GM12892 (cell line): ENCODE results near the gene CARD9.

Experiments used
- DNase-seq: peaks from one replicate; pipeline ENCODE4 v3.0.0; 2011; ENCODE audit not compliant: insufficient read length
- FAIRE-seq: peaks from 2 replicates; lab custom pipeline; 2011; peaks lifted over from hg19 to GRCh38; lab: Jason Lieb, UNC
- POLR2A ChIP-seq: IDR thresholded peaks from 2 replicates; pipeline ENCODE4 v1.6.1; 2011; ENCODE audit warnings: low read depth, low read length, control low read depth
- POLR2AphosphoS5 ChIP-seq: IDR thresholded peaks from 2 replicates; pipeline ENCODE4 v1.6.1; 2011; ENCODE audit warnings: low read depth, low read length, control low read depth
- TAF1 ChIP-seq: IDR thresholded peaks from 2 replicates; pipeline ENCODE4 v1.6.1; 2011; ENCODE audit warnings: low read depth, mild to moderate bottlenecking, control low read depth, low read length, borderline replicate concordance

CARD9 gene

GRCh38 chr9:136347472-136348256 is 25.8 kb downstream of the CARD9 start:
- FAIRE-seq = no peak
- DNase-seq = no peak
- TF ChIP-seq POLR2A = no peak

- FAIRE-seq = no peak
- TF ChIP-seq POLR2AphosphoS5 (no peak), POLR2A (no peak), TAF1 (no peak)
Measured at GRCh38 chr9:136346927-136347465, 26.5 kb downstream of the CARD9 start.

GRCh38 chr9:136346157-136346481 is 27.4 kb downstream of the CARD9 start:
- no peak for FAIRE-seq
- DNase-seq = no peak
- TF ChIP-seq POLR2AphosphoS5 = no peak
- no peak for TF ChIP-seq TAF1
- no peak for TF ChIP-seq POLR2A

More at GRCh38 chr9:136346927-136347465, 26.5 kb downstream of the CARD9 start:
- no peak for DNase-seq

- DNase-seq (no peak), FAIRE-seq (no peak)
- TF ChIP-seq POLR2AphosphoS5 (no peak), TAF1 (no peak), POLR2A (no peak)
Measured at GRCh38 chr9:136345281-136346156, 27.9 kb downstream of the CARD9 start.

GRCh38 chr9:136344544-136345280 is 28.8 kb downstream of the CARD9 start:
- DNase-seq (no peak), FAIRE-seq (no peak)
- TF ChIP-seq POLR2AphosphoS5 (no peak), POLR2A (no peak), TAF1 (no peak)

GRCh38 chr9:136343884-136344269 is 29.6 kb downstream of the CARD9 start:
- no peak for FAIRE-seq
- DNase-seq = no peak
- TF ChIP-seq TAF1 = no peak
- TF ChIP-seq POLR2AphosphoS5 = no peak
- no peak for TF ChIP-seq POLR2A

GRCh38 chr9:136343121-136343883 is 30.2 kb downstream of the CARD9 start:
- TF ChIP-seq POLR2AphosphoS5 = no peak
- no peak for TF ChIP-seq POLR2A
- no peak for TF ChIP-seq TAF1
- FAIRE-seq = no peak
- no peak for DNase-seq

- FAIRE-seq = no peak
- DNase-seq = peak; percentile 72
- no peak for TF ChIP-seq POLR2A
- TF ChIP-seq POLR2AphosphoS5 = no peak
- TF ChIP-seq TAF1 = no peak
Measured at GRCh38 chr9:136342181-136343120, 31.0 kb downstream of the CARD9 start.

- FAIRE-seq = no peak
Measured at GRCh38 chr9:136341769-136342168, 31.7 kb downstream of the CARD9 start.

GRCh38 chr9:136341042-136341655 is 32.3 kb downstream of the CARD9 start:
- DNase-seq = no peak
- TF ChIP-seq POLR2A (no peak), POLR2AphosphoS5 (no peak), TAF1 (no peak)
- no peak for FAIRE-seq

More at GRCh38 chr9:136341769-136342168, 31.7 kb downstream of the CARD9 start:
- TF ChIP-seq POLR2A (no peak), POLR2AphosphoS5 (no peak), TAF1 (no peak)
- no peak for DNase-seq
